ENCODE data around the gene TMEM11.

Gene TMEM11

GRCh38 chr17:21186399-21187187 lies 27.4 kb downstream of the TMEM11 start:
- no peak for DNase-seq (ENCODE audit: low read depth)
- no peak overlapping the region for H3K4me3 ChIP-seq (ENCODE audit: control insufficient read depth, low read depth, low read length)
- TF ChIP-seq CTCF (conservative IDR thresholded peaks at IDR 0.05; ENCODE audit: control insufficient read depth, insufficient read depth, low read depth, low read length) = no peak

- no peak for DNase-seq (ENCODE audit: low read depth)
- TF ChIP-seq CTCF (conservative IDR thresholded peaks at IDR 0.05; ENCODE audit: control insufficient read depth, insufficient read depth, low read depth, low read length) = no peak
- H3K4me3 ChIP-seq (ENCODE audit: control insufficient read depth, low read depth, low read length) = no peak overlapping the region
Measured at GRCh38 chr17:21185061-21185460, 28.9 kb downstream of the TMEM11 start.

- no peak for TF ChIP-seq CTCF (conservative IDR thresholded peaks at IDR 0.05; ENCODE audit: control insufficient read depth, insufficient read depth, low read depth, low read length)
- no peak for DNase-seq (ENCODE audit: low read depth)
- H3K4me3 ChIP-seq (ENCODE audit: control insufficient read depth, low read depth, low read length) = no peak overlapping the region
Measured at GRCh38 chr17:21184570-21184969, 29.4 kb downstream of the TMEM11 start.

GRCh38 chr17:21183468-21183867 lies 30.5 kb downstream of the TMEM11 start:
- no peak overlapping the region for H3K4me3 ChIP-seq (ENCODE audit: control insufficient read depth, low read depth, low read length)
- TF ChIP-seq CTCF (conservative IDR thresholded peaks at IDR 0.05; ENCODE audit: control insufficient read depth, insufficient read depth, low read depth, low read length) = no peak
- DNase-seq (ENCODE audit: low read depth) = no peak

GRCh38 chr17:21177854-21178600 lies 35.9 kb downstream of the TMEM11 start:
- H3K4me3 ChIP-seq (ENCODE audit: control insufficient read depth, low read depth, low read length) = no peak overlapping the region
- TF ChIP-seq CTCF (conservative IDR thresholded peaks at IDR 0.05; ENCODE audit: control insufficient read depth, insufficient read depth, low read depth, low read length) = no peak
- no peak for DNase-seq (ENCODE audit: low read depth)

- no peak for TF ChIP-seq CTCF (conservative IDR thresholded peaks at IDR 0.05; ENCODE audit: control insufficient read depth, insufficient read depth, low read depth, low read length)
- no peak overlapping the region for H3K4me3 ChIP-seq (ENCODE audit: control insufficient read depth, low read depth, low read length)
- no peak for DNase-seq (ENCODE audit: low read depth)
Measured at GRCh38 chr17:21177401-21177800, 36.6 kb downstream of the TMEM11 start.
